CD4-positive, alpha-beta T cell treated with Interleukin-21 for 1 hour (primary cell): Measurements from ENCODE around the gene GOLM1.

Experiments used
- DNase-seq: peaks from one replicate; pipeline ENCODE4 v3.0.0-alpha.2; 2020

GOLM1 gene

GRCh38 chr9:86043999-86044398 is 55.4 kb downstream of the GOLM1 start:
- DNase-seq: no peak

GRCh38 chr9:86043586-86043985 is 55.8 kb downstream of the GOLM1 start:
- DNase-seq: no peak

DNA sequence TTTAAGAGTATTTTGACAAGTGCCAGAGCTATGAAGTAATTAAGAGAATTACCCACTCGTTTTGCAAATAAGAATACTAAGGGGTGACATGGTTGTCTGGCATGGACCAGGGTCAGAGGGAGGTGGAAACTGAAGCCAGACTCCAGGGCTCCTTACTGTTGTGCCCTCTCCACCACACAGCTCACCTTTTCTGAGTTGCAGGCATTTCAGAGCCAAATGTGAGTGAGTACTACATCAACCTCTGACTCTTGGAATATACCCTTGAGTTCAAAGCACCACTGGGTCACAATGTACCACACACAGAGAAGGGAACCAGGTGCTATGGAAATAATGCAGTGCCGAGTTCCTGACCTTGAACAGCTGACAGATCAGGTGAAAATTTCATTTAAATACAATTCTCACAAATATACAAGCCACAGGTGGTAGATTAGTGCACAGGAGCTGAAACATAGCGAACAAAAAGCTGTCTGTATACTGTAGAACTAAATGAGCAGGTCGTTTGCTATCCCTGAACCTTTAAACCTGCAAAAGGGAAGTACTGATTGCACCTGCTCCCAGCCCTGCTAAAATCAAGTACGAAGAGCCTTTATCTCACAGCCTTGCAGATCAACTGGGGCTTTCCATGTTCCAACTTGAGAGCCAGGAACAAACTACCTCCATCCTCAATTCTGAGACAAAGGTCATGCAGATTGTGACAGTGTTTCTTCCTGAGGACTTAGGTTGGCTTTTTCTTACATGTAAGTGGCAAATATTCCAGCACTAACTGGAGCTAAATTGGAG is 57.0 kb downstream of the GOLM1 start:
- no peak for DNase-seq

GRCh38 chr9:86041311-86041741 is 58.0 kb downstream of the GOLM1 start:
- no peak for DNase-seq

DNA sequence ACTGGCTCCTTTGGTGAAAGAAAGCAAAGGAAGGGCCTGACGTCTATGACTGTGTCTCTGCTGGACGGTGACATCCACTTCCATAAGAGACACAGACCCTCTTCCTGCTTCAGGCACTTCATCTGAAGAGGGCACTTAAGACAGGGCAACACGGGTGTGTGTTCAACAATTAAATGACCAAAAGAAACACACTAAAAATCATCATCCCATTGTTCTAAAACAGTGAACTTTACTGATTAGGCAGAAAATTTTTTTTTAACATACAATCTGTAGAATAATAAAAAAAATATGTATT is 58.5 kb downstream of the GOLM1 start:
- no peak for DNase-seq

DNA sequence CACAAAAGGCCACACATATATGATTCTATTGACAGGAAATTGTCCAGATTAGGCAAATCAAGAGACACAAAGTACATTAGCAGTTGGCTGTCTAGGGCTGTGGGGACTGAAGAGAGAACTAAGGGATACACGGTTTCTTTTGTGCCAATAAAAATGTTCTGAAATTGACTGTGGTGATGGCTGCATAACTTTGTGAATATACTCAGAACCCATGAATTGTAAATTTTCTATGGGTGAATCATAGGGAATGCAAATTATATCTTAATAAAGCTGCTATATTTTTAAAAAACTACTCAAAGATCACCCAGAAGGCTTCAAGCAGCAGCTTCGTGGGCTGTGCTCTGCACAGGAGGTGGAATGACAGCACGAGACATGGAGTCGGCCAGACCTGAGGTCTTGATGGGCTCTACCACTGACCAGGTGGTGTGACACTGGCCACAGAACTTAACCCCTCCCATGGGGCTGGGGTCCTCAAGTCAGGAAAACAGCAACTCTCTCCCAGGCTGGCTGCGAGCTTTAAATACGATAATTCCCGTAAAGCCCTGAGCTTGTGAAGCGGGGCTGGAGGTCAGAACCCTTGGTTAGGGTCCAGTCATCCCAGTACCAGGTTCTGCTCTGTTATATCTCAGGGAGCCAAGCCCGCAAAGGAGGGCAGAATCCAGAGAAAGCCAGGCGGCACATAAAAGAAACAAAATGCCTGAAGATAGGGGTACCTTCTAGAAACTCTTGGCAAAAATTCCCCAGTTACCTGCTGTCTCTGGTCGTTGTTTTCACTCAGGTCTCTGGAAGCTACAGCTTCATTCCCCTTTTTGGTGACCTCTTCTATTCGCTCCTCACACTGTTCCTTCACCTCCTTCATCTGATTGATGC is 59.1 kb downstream of the GOLM1 start:
- DNase-seq: no peak

GRCh38 chr9:86036555-86036954 is 62.8 kb downstream of the GOLM1 start:
- no peak for DNase-seq

DNA sequence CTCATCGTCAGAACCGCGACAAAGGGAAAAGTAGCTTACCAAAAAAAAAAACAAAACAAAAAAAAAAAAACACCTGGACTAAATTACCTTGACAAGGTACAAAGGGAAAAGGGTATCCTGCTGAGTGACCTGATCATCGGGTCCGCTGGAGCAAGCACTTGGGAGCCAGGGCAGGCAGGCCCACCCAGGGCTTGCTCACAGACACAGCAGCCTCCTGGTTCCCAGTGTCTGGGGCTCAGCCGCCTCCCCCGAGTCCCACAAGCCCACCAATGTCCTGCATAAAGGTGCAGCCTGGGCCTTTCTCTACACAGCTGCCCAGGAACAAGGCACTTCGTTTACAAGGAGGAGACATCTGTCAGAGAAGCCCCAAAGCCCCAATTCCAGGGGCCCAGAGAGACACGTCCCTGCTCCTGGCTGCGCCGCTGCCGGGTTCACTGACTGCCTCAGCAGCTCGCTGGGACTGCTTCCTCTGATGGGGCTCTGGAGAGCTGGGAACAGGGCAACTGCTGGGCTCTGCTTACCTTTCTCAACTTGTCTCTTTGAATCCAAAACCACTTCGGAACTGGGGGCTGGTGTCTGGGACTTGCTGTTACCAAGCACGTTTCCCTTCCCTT is 63.4 kb downstream of the GOLM1 start:
- no peak for DNase-seq

GRCh38 chr9:86034863-86035734 is 64.3 kb downstream of the GOLM1 start:
- no peak for DNase-seq

GRCh38 chr9:86027767-86028166 is 71.6 kb downstream of the GOLM1 start:
- DNase-seq: no peak

GRCh38 chr9:86022687-86023266 is 76.6 kb downstream of the GOLM1 start:
- DNase-seq: no peak

- DNase-seq: no peak
Observed at GRCh38 chr9:86021166-86021565, 78.2 kb downstream of the GOLM1 start.

DNA sequence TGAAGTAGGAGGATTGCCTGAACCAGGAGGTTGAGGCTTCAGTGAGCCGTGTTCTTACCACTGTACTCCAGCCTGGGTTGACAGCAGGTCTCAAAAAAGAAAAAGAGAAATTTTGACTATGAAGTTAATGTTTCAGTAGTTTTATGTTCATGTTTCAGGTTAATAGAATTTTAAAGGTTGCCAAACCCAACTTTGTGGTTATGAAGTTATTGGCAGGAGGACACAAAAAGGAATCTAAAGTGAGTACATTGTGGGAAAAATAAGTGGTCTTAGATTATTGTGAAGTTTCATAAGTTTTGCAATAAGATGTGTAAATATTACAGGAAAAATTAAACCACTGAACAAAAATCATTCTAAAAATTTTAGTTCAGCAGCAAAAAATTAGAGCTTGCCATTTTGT is 78.6 kb downstream of the GOLM1 start:
- no peak for DNase-seq

- no peak for DNase-seq
Observed at GRCh38 chr9:86009133-86009532, 90.2 kb downstream of the GOLM1 start.

GRCh38 chr9:86005253-86005775 is 94.0 kb downstream of the GOLM1 start:
- DNase-seq: no peak

DNA sequence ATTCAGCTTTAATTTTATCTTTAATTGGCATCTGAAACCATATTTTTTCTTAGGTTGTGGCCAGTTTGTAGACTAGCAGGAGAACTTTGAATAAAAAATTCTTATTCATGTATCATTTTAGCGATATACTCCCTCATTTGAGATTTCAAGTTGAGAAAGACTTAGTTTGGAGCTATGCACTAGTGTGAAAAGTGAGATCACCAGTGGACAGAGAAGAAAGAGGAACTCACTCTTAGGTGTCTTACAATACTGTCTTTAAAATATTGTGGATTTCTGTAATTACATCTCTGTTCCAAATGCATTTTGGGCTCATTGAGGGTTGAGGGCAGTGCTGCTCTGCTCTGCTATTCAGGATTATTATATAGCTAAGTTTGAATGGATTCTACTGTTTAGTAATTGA is 103.8 kb downstream of the GOLM1 start:
- no peak for DNase-seq

DNA sequence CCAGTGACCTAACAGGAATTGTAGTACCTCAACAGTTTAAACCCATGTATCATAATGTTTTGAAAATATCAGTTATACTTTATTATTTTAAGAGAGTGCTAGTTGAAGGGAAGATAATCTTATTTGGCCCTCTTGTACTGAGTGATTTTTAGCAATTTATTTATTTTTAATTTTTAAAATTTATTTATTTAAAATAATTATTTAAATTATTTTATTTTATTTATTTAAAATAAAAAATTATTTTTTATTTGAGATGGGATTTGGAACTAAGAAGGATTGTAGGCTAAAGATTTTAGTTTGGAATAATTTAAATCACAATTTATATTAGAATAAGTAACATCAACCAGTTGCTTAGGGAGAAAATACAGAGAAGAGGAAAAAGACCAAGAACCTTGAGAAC is 104.3 kb downstream of the GOLM1 start:
- DNase-seq: no peak

GRCh38 chr9:85994191-85994590 is 105.2 kb downstream of the GOLM1 start:
- DNase-seq: no peak

- DNase-seq: no peak
Observed at GRCh38 chr9:85987236-85987635, 112.1 kb downstream of the GOLM1 start.

- no peak for DNase-seq
Observed at GRCh38 chr9:85984457-85984856, 114.9 kb downstream of the GOLM1 start.

DNA sequence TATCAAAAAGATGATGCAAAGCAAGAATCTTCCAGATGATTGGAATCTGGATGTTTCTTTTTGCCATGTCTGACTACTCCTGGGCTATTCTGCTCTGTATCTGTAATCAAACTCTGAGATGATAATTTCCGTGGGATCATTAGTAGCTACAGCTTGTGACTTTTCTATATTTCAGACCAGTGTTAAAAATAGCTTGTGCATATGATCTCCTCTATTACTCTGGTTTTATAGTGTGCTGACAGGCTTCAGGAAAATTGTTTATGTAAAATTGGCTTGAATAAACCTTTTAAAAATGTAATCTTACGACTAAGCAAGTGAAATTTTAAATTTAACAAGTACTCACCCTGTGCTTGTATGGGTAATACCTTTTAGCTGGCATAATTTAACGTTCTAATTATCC is 118.0 kb downstream of the GOLM1 start:
- no peak for DNase-seq

GRCh38 chr9:85978496-85978895 is 120.9 kb downstream of the GOLM1 start:
- no peak for DNase-seq
